H1 (cell line): Measurements from ENCODE around the gene SPAST. TPM values are rescaled to one million over a fixed set of nuclear protein-coding genes. Genes with fewer than 3 reads are reported as not detected.

ENCODE experiments used
- RBBP5 ChIP-seq: IDR thresholded peaks from 2 replicates; pipeline ENCODE4 v1.7.1; 2012; ENCODE audit warnings: low read depth, mild to moderate bottlenecking, inconsistent platforms, low read length, moderate library complexity, borderline replicate concordance
- polyA plus RNA-seq, 7 experiments: library from polyadenylated mRNA; depleted of rRNA in 3 of 7; stranded (reverse) in 5 of 7; unstranded in 2 of 7; fragments of >200 nt in 5 of 7; fragments of 200-250 nt in 2 of 7; gene quantifications; 1 replicate in 5 of 7; 2 replicates in 1 of 7; 4 replicates in 1 of 7; pipeline versions ENCODE4 v1.2.1 to v1.2.3, GENCODE V29; 2011 to 2013; ENCODE audit warnings: missing spikeins in 2 of 7, mixed read lengths in 2 of 7
- total RNA-seq: library from RNA; stranded (reverse); fragmentation: NEBNext Ultra II Directional; extraction: Animal tissue kit (Norgen Biotek cat#: 25700); gene quantifications from 2 replicates; pipeline ENCODE4 v1.2.1, GENCODE V29; 2021

SPAST gene
- total and polyA plus RNA-seq, 2 of the 8 experiments (the other 6 are each of a cell fraction or from before 2014, with no cell fraction given) = 4.4 to 36.0 TPM

DNA sequence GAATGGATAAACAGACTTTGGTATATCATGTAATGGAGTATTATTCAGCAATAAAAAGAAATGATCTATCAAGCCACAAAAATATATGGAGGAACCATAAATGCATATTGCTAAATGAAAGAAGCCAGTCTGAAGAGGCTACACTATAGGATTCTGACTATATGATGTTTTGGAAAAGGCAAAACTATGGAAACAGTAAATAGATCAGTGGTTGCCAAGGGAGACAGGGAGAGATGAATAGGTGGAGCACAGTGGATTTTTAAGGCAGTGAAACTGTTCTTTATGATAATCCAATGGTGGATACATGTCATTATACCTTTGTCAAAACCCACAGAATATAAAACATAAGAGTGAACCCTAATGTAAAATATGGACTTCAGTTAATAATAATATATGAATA is 61.3 kb downstream of the SPAST start (continued):
- no peak for TF ChIP-seq RBBP5
- TF ChIP-seq, all 59 proteins: peak for 0
